Cortex of kidney (tissue), 1 donor: ENCODE measurements around the gene NSMCE4A.
A peak's percentile ranks its signal among the peaks of the same experiment; 100 is the strongest.
"Not testable (repeated sequence)": the region's sequence is repeated elsewhere in the genome, so short reads cannot be mapped to it uniquely, and the experiment has no call there.

ENCODE experiments used
- DNase-seq: peaks from one replicate; lab custom pipeline; 2025; lab: John Stamatoyannopoulos, UW

Gene NSMCE4A

GRCh38 chr10:121935702-121936101 lies 39.3 kb downstream of the NSMCE4A start:
- no peak for DNase-seq

GRCh38 chr10:121930268-121931085 lies 44.5 kb downstream of the NSMCE4A start:
- DNase-seq = not testable (repeated sequence)

GRCh38 chr10:121929585-121930267 lies 45.3 kb downstream of the NSMCE4A start:
- not testable (repeated sequence) for DNase-seq

- no peak for DNase-seq
Observed at GRCh38 chr10:121928528-121928884, 46.5 kb downstream of the NSMCE4A start.

GRCh38 chr10:121927841-121928527 lies 47.0 kb downstream of the NSMCE4A start, which contains the start of gene ATE1:
Gene ATE1, minus strand, starts transcription at chr10:121928031. Its CDS starts 82 bp downstream, at chr10:121927949.
- DNase-seq = peak; percentile 65

- no peak for DNase-seq
Observed at GRCh38 chr10:121927318-121927840, 47.6 kb downstream of the NSMCE4A start.

GRCh38 chr10:121926671-121927317 lies 48.2 kb downstream of the NSMCE4A start:
- DNase-seq = no peak

GRCh38 chr10:121926157-121926556 lies 48.9 kb downstream of the NSMCE4A start:
- no peak for DNase-seq

- no peak for DNase-seq
Observed at GRCh38 chr10:121921238-121921931, 53.6 kb downstream of the NSMCE4A start.

GRCh38 chr10:121919666-121920065 lies 55.4 kb downstream of the NSMCE4A start:
- DNase-seq = no peak

- DNase-seq = not testable (repeated sequence)
Observed at GRCh38 chr10:121918800-121919199, 56.2 kb downstream of the NSMCE4A start.

GRCh38 chr10:121914661-121915060 lies 60.4 kb downstream of the NSMCE4A start:
- DNase-seq = no peak

GRCh38 chr10:121911421-121911697 lies 63.7 kb downstream of the NSMCE4A start:
- DNase-seq = no peak

GRCh38 chr10:121910673-121911420 lies 64.2 kb downstream of the NSMCE4A start:
- DNase-seq = no peak
